ENCODE data around the gene TXNDC11. TPM values are rescaled to one million over a fixed set of nuclear protein-coding genes. Genes with fewer than 3 reads are reported as not detected.

Gene TXNDC11
- total RNA-seq, 1 donor from 2014 or later = 26.7 TPM

GRCh38 chr16:11717811-11718210 is 24.8 kb downstream of the TXNDC11 start:
- TF ChIP-seq CTCF (conservative IDR thresholded peaks at IDR 0.05) = no peak
- no peak for DNase-seq (ENCODE audit: extremely low spot score, unreplicated experiment)
- H3K27ac Mint-ChIP-seq = no peak overlapping the region
- peaks cover 32% of the 10 kb centered on the region for H3K4me1 Mint-ChIP-seq (ENCODE audit: unreplicated experiment)
- H3K4me3 Mint-ChIP-seq = no peak overlapping the region
- no peaks in the 10 kb centered on the region for H3K27me3 Mint-ChIP-seq
- H3K9me3 Mint-ChIP-seq = no peaks in the 10 kb centered on the region
- H3K36me3 Mint-ChIP-seq = peaks cover 18% of the 10 kb centered on the region

- Mint-ChIP-seq H3K27ac (no peak overlapping the region), H3K4me3 (no peak overlapping the region), H3K36me3 (peaks cover 12% of the 10 kb centered on the region), H3K27me3 (no peaks in the 10 kb centered on the region), H3K9me3 (no peaks in the 10 kb centered on the region), H3K4me1 (ENCODE audit: unreplicated experiment) (peaks cover 26% of the 10 kb centered on the region)
- no peak for TF ChIP-seq CTCF (conservative IDR thresholded peaks at IDR 0.05)
- DNase-seq (ENCODE audit: extremely low spot score, unreplicated experiment) = no peak
Observed at GRCh38 chr16:11716336-11716735, 26.3 kb downstream of the TXNDC11 start.

GRCh38 chr16:11715246-11715947 is 27.3 kb downstream of the TXNDC11 start:
- peaks cover 13% of the 10 kb centered on the region for H3K36me3 Mint-ChIP-seq
- H3K9me3 Mint-ChIP-seq = no peaks in the 10 kb centered on the region
- H3K4me3 Mint-ChIP-seq = peak overlapping the region; percentile 26
- no peaks in the 10 kb centered on the region for H3K27me3 Mint-ChIP-seq
- DNase-seq (ENCODE audit: extremely low spot score, unreplicated experiment) = no peak
- peak overlapping the region; percentile 10 for H3K27ac Mint-ChIP-seq
- H3K4me1 Mint-ChIP-seq (ENCODE audit: unreplicated experiment) = peaks cover 30% of the 10 kb centered on the region
- no peak for TF ChIP-seq CTCF (conservative IDR thresholded peaks at IDR 0.05)

- no peak for TF ChIP-seq CTCF (conservative IDR thresholded peaks at IDR 0.05)
- Mint-ChIP-seq H3K9me3 (no peaks in the 10 kb centered on the region), H3K4me1 (ENCODE audit: unreplicated experiment) (peaks cover 21% of the 10 kb centered on the region), H3K36me3 (peaks cover 18% of the 10 kb centered on the region), H3K27ac (no peak overlapping the region), H3K4me3 (no peak overlapping the region), H3K27me3 (no peaks in the 10 kb centered on the region)
- no peak for DNase-seq (ENCODE audit: extremely low spot score, unreplicated experiment)
Observed at GRCh38 chr16:11712122-11712521, 30.5 kb downstream of the TXNDC11 start.

GRCh38 chr16:11711662-11712061 is 31.0 kb downstream of the TXNDC11 start:
- no peaks in the 10 kb centered on the region for H3K27me3 Mint-ChIP-seq
- DNase-seq (ENCODE audit: extremely low spot score, unreplicated experiment) = no peak
- peaks cover 19% of the 10 kb centered on the region for H3K4me1 Mint-ChIP-seq (ENCODE audit: unreplicated experiment)
- H3K27ac Mint-ChIP-seq = no peak overlapping the region
- no peak overlapping the region for H3K4me3 Mint-ChIP-seq
- no peaks in the 10 kb centered on the region for H3K9me3 Mint-ChIP-seq
- no peak for TF ChIP-seq CTCF (conservative IDR thresholded peaks at IDR 0.05)
- peaks cover 18% of the 10 kb centered on the region for H3K36me3 Mint-ChIP-seq

Data from type B pancreatic cell (in vitro differentiated cells).